Ishikawa (cell line): Measurements from ENCODE around the gene SPR.

Source experiments
- CEBPB ChIP-seq: IDR thresholded peaks from 2 replicates; pipeline ENCODE4 v1.6.1; 2012
- CREB1 ChIP-seq: IDR thresholded peaks from 2 replicates; pipeline ENCODE4 v1.6.1; 2012; ENCODE audit warnings: low read depth
- EGR1 ChIP-seq: IDR thresholded peaks from 2 replicates; pipeline ENCODE4 v1.6.1; 2012
- EP300 ChIP-seq: IDR thresholded peaks from 2 replicates; pipeline ENCODE4 v1.6.1; 2012; ENCODE audit warnings: borderline replicate concordance
- FOXM1 ChIP-seq: IDR thresholded peaks from 2 replicates; pipeline ENCODE4 v1.6.1; 2012; ENCODE audit warnings: low read depth, borderline replicate concordance
- NFIC ChIP-seq: IDR thresholded peaks from 2 replicates; pipeline ENCODE4 v1.6.1; 2012
- RAD21 ChIP-seq: IDR thresholded peaks from 2 replicates; pipeline ENCODE4 v1.6.1; 2012; ENCODE audit warnings: low read depth
- TAF1 ChIP-seq: IDR thresholded peaks from 2 replicates; pipeline ENCODE4 v1.6.1; 2012; ENCODE audit warnings: low read depth, mild to moderate bottlenecking
- TCF12 ChIP-seq: IDR thresholded peaks from 2 replicates; pipeline ENCODE4 v1.6.1; 2012; ENCODE audit warnings: low read depth
- TEAD4 ChIP-seq: IDR thresholded peaks from 2 replicates; pipeline ENCODE4 v1.6.1; 2012
- YY1 ChIP-seq: IDR thresholded peaks from 2 replicates; pipeline ENCODE4 v1.6.1; 2012; ENCODE audit warnings: low read depth
- TF ChIP-seq, protein P1 (sequence below): IDR thresholded peaks from 2 replicates; pipeline ENCODE4 v1.6.1; 2012; ENCODE audit warnings: low read depth, mild to moderate bottlenecking
- TF ChIP-seq, protein P2 (sequence below): IDR thresholded peaks from 2 replicates; pipeline ENCODE4 v1.6.1; 2012
- TF ChIP-seq, protein P3 (sequence below): IDR thresholded peaks from 2 replicates; pipeline ENCODE4 v1.6.1; 2012

DNA sequence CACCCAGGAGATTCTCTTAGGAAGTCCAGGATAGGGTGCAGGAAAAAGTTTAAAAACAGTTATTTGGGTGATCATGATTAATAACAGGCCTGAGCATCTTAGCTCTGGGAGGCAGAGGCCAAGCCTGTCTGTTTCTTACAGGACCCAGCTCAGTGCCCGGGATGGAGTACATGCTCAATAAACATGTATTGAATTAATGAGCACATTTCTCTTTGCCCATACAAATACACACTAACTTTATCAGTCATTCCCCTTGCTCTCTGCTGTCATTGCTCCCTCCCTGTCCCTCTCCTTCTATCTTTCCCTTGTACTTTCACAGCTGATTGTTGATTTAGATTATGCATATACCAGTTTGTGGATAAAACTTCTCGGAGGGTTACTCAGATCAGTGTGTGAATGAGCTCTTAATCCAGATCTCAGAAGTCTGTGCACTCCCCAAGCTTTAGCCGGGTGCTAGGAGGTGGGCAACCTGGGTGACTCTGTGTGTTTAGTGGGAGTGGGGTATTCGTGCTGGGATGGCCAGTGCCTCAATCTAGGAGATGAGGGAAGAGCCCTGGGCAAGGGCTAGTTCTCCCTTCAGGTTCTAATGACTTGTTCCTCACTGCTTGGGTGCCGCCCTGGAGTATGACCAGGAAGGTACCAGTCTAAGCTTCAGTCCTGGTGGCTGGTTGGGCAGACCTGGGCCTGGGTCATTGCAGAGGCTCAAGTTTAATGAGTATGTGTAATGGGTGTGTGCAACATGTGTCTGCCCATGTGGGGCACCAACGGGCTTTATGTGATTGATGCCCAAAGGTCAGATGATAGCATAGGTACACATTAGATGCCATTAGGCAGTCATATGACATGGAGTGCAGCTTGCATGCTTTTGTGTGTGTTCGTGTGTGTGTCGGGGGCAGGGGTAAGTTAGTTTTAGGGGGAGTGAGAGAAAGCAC lies 40.7 kb downstream of the SPR start:
- TF ChIP-seq RAD21: no peak
- TF ChIP-seq EP300: no peak
- no peak for TF ChIP-seq YY1
- TF ChIP-seq TCF12: no peak
- no peak for TF ChIP-seq NFIC
- TF ChIP-seq CEBPB: no peak
- TF ChIP-seq TEAD4: no peak
- TF ChIP-seq TAF1: no peak
- TF ChIP-seq, protein P1, sequence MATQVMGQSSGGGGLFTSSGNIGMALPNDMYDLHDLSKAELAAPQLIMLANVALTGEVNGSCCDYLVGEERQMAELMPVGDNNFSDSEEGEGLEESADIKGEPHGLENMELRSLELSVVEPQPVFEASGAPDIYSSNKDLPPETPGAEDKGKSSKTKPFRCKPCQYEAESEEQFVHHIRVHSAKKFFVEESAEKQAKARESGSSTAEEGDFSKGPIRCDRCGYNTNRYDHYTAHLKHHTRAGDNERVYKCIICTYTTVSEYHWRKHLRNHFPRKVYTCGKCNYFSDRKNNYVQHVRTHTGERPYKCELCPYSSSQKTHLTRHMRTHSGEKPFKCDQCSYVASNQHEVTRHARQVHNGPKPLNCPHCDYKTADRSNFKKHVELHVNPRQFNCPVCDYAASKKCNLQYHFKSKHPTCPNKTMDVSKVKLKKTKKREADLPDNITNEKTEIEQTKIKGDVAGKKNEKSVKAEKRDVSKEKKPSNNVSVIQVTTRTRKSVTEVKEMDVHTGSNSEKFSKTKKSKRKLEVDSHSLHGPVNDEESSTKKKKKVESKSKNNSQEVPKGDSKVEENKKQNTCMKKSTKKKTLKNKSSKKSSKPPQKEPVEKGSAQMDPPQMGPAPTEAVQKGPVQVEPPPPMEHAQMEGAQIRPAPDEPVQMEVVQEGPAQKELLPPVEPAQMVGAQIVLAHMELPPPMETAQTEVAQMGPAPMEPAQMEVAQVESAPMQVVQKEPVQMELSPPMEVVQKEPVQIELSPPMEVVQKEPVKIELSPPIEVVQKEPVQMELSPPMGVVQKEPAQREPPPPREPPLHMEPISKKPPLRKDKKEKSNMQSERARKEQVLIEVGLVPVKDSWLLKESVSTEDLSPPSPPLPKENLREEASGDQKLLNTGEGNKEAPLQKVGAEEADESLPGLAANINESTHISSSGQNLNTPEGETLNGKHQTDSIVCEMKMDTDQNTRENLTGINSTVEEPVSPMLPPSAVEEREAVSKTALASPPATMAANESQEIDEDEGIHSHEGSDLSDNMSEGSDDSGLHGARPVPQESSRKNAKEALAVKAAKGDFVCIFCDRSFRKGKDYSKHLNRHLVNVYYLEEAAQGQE: no peak
- TF ChIP-seq, protein P2, sequence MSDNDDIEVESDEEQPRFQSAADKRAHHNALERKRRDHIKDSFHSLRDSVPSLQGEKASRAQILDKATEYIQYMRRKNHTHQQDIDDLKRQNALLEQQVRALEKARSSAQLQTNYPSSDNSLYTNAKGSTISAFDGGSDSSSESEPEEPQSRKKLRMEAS: no peak
- TF ChIP-seq EGR1: no peak
- TF ChIP-seq FOXM1: no peak
- TF ChIP-seq CREB1: no peak
- TF ChIP-seq, protein P3, sequence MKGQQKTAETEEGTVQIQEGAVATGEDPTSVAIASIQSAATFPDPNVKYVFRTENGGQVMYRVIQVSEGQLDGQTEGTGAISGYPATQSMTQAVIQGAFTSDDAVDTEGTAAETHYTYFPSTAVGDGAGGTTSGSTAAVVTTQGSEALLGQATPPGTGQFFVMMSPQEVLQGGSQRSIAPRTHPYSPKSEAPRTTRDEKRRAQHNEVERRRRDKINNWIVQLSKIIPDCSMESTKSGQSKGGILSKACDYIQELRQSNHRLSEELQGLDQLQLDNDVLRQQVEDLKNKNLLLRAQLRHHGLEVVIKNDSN: no peak
